ENCODE results near the gene CBARP.

CBARP gene

GRCh38 chr19:1223018-1223855 lies 14.6 kb downstream of the CBARP start (continued):
- no peak for TF ChIP-seq ZBTB26 (tag by site-specific recombination; optimal IDR thresholded peaks at IDR 0.05)
- no peak for TF ChIP-seq ZFP3 (tag by site-specific recombination; IDR thresholded peaks at IDR 0.05; ENCODE audit: low read depth)
- TF ChIP-seq ZNF701 (tag by site-specific recombination; IDR thresholded peaks at IDR 0.05) = no peak
- no peak for TF ChIP-seq ZNF768 (tag by site-specific recombination; IDR thresholded peaks at IDR 0.05)
- no peak for TF ChIP-seq ZBTB1 (tag by site-specific recombination; IDR thresholded peaks at IDR 0.05)
- TF ChIP-seq MYNN (tag by site-specific recombination; IDR thresholded peaks at IDR 0.05; ENCODE audit: borderline replicate concordance) = no peak
- TF ChIP-seq KLF8 (tag by site-specific recombination; IDR thresholded peaks at IDR 0.05) = peak; percentile 85
- TF ChIP-seq YY2 (tag by site-specific recombination; IDR thresholded peaks at IDR 0.05) = no peak
- TF ChIP-seq, protein P1, sequence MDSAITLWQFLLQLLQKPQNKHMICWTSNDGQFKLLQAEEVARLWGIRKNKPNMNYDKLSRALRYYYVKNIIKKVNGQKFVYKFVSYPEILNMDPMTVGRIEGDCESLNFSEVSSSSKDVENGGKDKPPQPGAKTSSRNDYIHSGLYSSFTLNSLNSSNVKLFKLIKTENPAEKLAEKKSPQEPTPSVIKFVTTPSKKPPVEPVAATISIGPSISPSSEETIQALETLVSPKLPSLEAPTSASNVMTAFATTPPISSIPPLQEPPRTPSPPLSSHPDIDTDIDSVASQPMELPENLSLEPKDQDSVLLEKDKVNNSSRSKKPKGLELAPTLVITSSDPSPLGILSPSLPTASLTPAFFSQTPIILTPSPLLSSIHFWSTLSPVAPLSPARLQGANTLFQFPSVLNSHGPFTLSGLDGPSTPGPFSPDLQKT (IDR thresholded peaks at IDR 0.05; ENCODE audit: borderline replicate concordance, low read depth, low read length) = no peak
- TF ChIP-seq ZNF26 (tag by site-specific recombination; IDR thresholded peaks at IDR 0.05) = no peak
- no peak for TF ChIP-seq ZNF114 (tag by site-specific recombination; IDR thresholded peaks at IDR 0.05)
- TF ChIP-seq, protein P2, sequence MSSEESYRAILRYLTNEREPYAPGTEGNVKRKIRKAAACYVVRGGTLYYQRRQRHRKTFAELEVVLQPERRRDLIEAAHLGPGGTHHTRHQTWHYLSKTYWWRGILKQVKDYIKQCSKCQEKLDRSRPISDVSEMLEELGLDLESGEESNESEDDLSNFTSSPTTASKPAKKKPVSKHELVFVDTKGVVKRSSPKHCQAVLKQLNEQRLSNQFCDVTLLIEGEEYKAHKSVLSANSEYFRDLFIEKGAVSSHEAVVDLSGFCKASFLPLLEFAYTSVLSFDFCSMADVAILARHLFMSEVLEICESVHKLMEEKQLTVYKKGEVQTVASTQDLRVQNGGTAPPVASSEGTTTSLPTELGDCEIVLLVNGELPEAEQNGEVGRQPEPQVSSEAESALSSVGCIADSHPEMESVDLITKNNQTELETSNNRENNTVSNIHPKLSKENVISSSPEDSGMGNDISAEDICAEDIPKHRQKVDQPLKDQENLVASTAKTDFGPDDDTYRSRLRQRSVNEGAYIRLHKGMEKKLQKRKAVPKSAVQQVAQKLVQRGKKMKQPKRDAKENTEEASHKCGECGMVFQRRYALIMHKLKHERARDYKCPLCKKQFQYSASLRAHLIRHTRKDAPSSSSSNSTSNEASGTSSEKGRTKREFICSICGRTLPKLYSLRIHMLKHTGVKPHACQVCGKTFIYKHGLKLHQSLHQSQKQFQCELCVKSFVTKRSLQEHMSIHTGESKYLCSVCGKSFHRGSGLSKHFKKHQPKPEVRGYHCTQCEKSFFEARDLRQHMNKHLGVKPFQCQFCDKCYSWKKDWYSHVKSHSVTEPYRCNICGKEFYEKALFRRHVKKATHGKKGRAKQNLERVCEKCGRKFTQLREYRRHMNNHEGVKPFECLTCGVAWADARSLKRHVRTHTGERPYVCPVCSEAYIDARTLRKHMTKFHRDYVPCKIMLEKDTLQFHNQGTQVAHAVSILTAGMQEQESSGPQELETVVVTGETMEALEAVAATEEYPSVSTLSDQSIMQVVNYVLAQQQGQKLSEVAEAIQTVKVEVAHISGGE (tag by site-specific recombination; conservative IDR thresholded peaks at IDR 0.05; ENCODE audit: low read depth) = no peak
- 0 out of 2 replicates have a peak, but pooled peaks have one; percentile 11 for TF ChIP-seq ZFP69B (tag by site-specific recombination; IDR thresholded peaks at IDR 0.05)
- no peak for TF ChIP-seq ZBTB17 (tag by site-specific recombination; IDR thresholded peaks at IDR 0.05)
- TF ChIP-seq HOXA7 (CRISPR knock-in tag; IDR thresholded peaks at IDR 0.05; ENCODE audit: borderline replicate concordance) = no peak
- TF ChIP-seq KLF10 (tag by site-specific recombination; IDR thresholded peaks at IDR 0.05) = no peak
- TF ChIP-seq KLF1 (tag by site-specific recombination; IDR thresholded peaks at IDR 0.05) = peak; percentile 50
- TF ChIP-seq PRDM1 (tag by site-specific recombination; IDR thresholded peaks at IDR 0.05) = no peak
- no peak for TF ChIP-seq BCL11A (tag by site-specific recombination; IDR thresholded peaks at IDR 0.05; ENCODE audit: low read depth)
- peak; percentile 12; the same call in 1 of the 2 replicates for TF ChIP-seq GLIS2 (tag by site-specific recombination; IDR thresholded peaks at IDR 0.05)
- no peak for TF ChIP-seq ZNF391 (tag by site-specific recombination; IDR thresholded peaks at IDR 0.05; ENCODE audit: borderline replicate concordance, low read depth)
- TF ChIP-seq ZNF776 (tag by site-specific recombination; IDR thresholded peaks at IDR 0.05; ENCODE audit: borderline replicate concordance) = no peak
- TF ChIP-seq ZNF623 (tag by site-specific recombination; IDR thresholded peaks at IDR 0.05) = no peak
- TF ChIP-seq ZNF518A (tag by site-specific recombination; conservative IDR thresholded peaks at IDR 0.05; ENCODE audit: low read depth) = no peak
- no peak for TF ChIP-seq ZNF274 (IDR thresholded peaks at IDR 0.05; ENCODE audit: low read length)
- TF ChIP-seq ZNF274 (tag by site-specific recombination; IDR thresholded peaks at IDR 0.05; ENCODE audit: borderline replicate concordance) = no peak
- TF ChIP-seq ZNF335 (tag by site-specific recombination; conservative IDR thresholded peaks at IDR 0.05) = no peak
- TF ChIP-seq ZNF48 (tag by site-specific recombination; IDR thresholded peaks at IDR 0.05) = no peak

Data from HEK293 (cell line).